Hypothalamus (tissue), 51 donors: ENCODE results near the gene RABGGTA.

Source experiments
- DNase-seq, 51 donors: peaks; one replicate each; lab custom pipeline; 2025; lab: John Stamatoyannopoulos, UW

The RABGGTA gene, protein sequence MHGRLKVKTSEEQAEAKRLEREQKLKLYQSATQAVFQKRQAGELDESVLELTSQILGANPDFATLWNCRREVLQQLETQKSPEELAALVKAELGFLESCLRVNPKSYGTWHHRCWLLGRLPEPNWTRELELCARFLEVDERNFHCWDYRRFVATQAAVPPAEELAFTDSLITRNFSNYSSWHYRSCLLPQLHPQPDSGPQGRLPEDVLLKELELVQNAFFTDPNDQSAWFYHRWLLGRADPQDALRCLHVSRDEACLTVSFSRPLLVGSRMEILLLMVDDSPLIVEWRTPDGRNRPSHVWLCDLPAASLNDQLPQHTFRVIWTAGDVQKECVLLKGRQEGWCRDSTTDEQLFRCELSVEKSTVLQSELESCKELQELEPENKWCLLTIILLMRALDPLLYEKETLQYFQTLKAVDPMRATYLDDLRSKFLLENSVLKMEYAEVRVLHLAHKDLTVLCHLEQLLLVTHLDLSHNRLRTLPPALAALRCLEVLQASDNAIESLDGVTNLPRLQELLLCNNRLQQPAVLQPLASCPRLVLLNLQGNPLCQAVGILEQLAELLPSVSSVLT

GRCh38 chr14:24271134-24271833, at the start of gene RABGGTA:
Gene RABGGTA (minus strand): TSS chr14:24271597. CDS start chr14:24271115, 482 bp downstream.
- DNase-seq = peak; percentile 40 to 87 (median 67)

DNA sequence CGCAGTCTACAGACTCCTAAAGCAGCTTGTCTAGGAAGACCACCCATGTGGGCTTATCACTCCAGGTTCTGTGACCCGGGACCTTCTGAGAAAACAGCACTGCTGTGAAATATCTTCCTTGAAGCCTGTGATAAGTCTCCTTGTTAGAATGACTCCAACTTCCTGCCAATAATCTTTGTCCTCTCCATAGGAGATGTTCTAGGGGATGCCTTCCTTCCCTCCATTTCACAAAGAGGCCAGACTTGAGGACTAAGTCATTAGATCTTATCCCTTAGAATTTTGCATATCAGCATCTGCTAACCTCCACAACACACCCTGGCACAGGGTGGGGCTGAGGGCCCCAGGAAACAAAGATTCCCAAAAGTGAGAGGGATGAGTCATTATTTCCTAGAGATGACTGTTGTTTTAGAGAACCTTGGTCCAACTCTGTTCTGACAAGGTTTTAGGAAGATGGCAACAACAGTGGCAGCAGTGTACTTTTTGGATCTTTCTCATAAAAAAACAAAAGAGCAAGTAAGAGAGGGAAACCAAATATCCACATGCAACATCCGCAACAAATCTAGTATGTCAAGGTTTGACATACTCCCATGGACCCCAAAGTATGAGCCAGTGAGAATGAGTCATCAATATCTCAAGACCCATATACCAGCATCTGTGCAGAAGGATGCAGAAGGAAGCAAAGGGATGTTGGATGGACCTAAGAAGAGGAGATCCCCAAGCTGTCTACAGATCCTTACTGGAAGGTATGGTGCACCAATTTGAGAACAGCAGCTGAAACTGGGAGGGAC, 45.9 kb upstream of the RABGGTA start:
- DNase-seq = no peak

DNA sequence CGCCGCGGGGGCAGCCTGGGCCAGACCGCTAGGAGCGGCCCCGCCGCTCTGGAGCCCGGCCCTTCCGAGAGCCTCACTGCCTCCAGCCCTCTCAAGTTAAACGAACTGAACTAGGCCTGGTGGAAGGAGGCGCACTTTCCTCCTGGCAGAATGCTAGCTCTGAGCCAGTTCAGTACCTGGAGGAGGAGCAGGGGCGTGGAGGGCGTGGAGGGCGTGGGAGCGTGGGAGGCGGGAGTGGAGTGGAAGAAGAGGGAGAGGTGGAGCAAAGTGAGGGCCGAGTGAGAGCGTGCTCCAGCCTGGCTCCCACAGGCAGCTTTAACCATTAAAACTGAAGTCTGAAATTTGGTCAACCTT, 45.2 kb upstream of the RABGGTA start:
- no peak for DNase-seq

- peak in 1 of 51 donors; percentile 19 for DNase-seq
Observed at GRCh38 chr14:24315807-24316596, 44.6 kb upstream of the RABGGTA start.

GRCh38 chr14:24315243-24315806, 43.9 kb upstream of the RABGGTA start:
- DNase-seq = peak in 1 of 51 donors; percentile 5

GRCh38 chr14:24314377-24315193, 43.2 kb upstream of the RABGGTA start:
- no peak for DNase-seq

- DNase-seq = no peak
Observed at GRCh38 chr14:24313913-24314312, 42.5 kb upstream of the RABGGTA start.

- DNase-seq = peak in 6 of 51 donors; percentile 6 to 33 (median 17)
Observed at GRCh38 chr14:24312736-24313507, 41.5 kb upstream of the RABGGTA start.

DNA sequence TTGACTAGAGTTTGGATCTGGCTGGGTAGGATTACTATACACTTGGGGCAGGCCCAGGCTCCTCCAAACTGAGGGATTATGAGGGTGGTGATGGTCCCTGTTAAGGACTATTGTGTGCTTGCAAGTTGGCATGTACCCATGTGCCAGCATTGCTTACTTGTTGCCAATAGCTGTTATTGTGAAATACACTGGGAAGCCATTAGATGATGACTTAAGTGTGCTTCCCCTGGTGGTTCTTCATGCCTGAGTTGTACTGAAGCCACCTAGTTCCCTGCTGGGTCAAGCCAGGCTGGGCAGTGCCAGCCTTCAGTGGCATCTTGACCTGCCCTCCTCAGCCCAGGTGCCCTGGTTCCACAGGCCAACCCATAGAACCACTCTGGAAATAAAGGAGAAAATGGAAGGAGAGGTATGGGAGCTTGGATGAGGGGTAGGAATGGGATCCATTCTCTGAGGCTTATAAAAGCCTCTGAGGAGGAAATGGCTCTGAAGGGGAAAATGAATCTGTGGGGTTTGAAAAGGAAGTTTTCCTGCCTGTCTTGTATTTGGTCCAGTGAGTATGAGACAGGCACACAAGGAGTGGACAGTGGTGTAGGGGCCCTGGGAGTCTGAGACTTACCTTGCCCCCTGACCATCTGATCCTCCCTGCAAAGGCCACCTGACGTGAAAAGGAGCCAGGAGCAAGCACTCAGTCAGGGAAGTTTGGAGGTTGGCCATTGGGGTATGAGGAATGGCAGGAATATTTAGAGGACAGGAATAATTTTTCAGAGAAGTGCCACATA, 40.6 kb upstream of the RABGGTA start:
- DNase-seq = no peak

- DNase-seq = peak in 39 of 51 donors; percentile 24 to 82 (median 69)
Observed at GRCh38 chr14:24310646-24311604, 39.5 kb upstream of the RABGGTA start, which contains the start of gene LTB4R. Gene LTB4R (plus strand): TSS chr14:24311502. CDS start chr14:24315652, 4,150 bp downstream.

- no peak for DNase-seq
Observed at GRCh38 chr14:24310265-24310645, 38.9 kb upstream of the RABGGTA start.

DNA sequence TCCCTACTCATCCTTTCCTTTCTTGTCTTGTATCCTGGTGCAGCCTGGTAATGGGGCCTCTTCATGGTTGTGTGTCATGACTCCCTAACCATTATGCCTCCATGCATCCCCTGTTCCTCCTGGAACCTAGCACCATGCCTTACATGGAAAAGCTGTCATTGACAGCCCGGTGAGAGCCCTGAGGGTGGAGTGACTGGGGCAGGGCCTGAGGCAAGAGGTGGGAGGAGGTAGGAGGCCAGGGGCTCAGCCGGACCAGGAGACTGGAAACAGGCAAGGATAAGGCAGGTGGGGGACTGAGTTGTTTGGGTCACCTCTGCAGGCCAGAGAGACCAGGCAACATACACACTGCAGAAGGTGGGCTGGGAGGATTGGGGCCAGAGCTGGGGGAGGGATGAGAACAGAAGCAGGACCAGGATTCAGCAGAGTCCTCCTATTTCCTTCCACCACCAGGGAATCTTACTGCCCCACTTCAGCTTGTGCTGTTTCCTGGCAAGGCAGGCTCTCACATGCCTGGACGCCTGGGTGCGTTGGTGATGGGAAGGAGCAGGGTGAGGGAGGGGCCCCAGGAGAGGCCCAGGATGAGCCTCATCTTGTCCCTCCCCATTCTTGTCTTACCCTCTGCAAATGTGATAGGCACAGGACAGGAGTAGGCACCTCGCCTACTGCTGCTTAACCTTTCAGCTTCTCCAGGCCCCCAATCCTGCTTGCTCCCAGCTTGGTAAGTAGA, 38.3 kb upstream of the RABGGTA start, which contains the start of gene LTB4R2:
Gene LTB4R2 (plus strand): TSS at position 603 of the 727 bp plus-strand sequence. CDS start 525 bp downstream, outside the sequence.
- no peak for DNase-seq

DNA sequence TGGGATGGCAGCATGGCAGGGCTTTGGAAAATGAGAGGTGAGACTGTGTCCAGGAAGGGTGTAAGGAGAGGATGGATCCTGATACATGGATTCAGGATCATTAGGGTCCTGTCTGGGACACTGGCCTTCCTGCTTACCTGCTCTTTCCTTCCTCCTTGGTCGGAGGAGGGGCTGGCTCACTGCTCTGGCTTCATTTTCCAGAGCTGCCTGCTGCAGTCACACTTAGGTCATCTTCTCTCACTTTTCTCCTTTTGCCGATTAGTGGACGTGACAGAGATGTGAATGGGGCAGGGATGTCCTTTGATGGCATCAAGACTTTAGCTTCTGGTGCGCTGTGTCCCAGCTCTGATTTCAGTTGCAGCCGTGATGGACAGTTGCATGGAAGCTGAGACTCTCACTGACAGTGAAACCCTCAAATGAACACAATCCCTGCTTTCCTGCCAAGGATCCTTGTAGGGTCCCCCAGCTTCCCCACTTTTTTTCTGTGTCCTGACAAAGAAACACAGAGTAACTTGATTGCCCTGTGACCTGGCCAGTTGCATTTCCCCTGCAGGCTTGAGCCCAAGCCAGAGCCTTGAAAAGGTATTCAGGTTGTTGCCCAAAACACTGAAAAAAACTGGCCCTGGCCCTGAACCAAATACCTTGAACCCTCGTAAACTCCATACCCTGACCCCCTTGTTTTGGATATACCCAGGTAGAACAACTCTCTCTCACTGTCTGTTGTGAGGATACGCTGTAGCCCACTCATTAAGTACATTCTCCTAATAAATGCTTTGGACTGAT, 37.1 kb upstream of the RABGGTA start:
- DNase-seq = no peak
